AG10803 (cell line): ENCODE results near the gene U2AF2.

ENCODE experiments used
- DNase-seq: peaks from one replicate; pipeline ENCODE4 v3.0.0; 2010; ENCODE audit warnings: low read depth
- H3K4me3 ChIP-seq: 2 replicates; pipeline ENCODE4 v1.5.1; 2011; ENCODE audit warnings: mild to moderate bottlenecking, low read length, control low read depth
- CTCF ChIP-seq: conservative IDR thresholded peaks from 2 replicates; pipeline ENCODE4 v1.5.1; 2011; ENCODE audit warnings: mild to moderate bottlenecking, low read length, control low read depth, inconsistent platforms

Gene U2AF2

GRCh38 chr19:55611300-55611982 is 43.4 kb upstream of the U2AF2 start:
- no peak for DNase-seq
- no peak for TF ChIP-seq CTCF
- no peak overlapping the region for H3K4me3 ChIP-seq

GRCh38 chr19:55611983-55612645 is 42.7 kb upstream of the U2AF2 start:
- DNase-seq, result no peak
- TF ChIP-seq CTCF, result no peak

GRCh38 chr19:55613396-55613795 is 41.4 kb upstream of the U2AF2 start:
- no peak for TF ChIP-seq CTCF
- no peak overlapping the region for H3K4me3 ChIP-seq
- no peak for DNase-seq

More at GRCh38 chr19:55611983-55612645, 42.7 kb upstream of the U2AF2 start:
- H3K4me3 ChIP-seq, result no peak overlapping the region

- TF ChIP-seq CTCF, result no peak
- H3K4me3 ChIP-seq, result no peak overlapping the region
- DNase-seq, result no peak
Measured at GRCh38 chr19:55613930-55614710, 40.7 kb upstream of the U2AF2 start.

GRCh38 chr19:55614711-55615542 is 39.9 kb upstream of the U2AF2 start:
- no peak for DNase-seq
- no peak for TF ChIP-seq CTCF
- no peak overlapping the region for H3K4me3 ChIP-seq

- H3K4me3 ChIP-seq, result no peak overlapping the region
- DNase-seq, result no peak
- no peak for TF ChIP-seq CTCF
Measured at GRCh38 chr19:55615543-55616394, 39.1 kb upstream of the U2AF2 start.
